Measurements from ENCODE around the gene CWC27. TPM values are rescaled to one million over a fixed set of nuclear protein-coding genes. Genes with fewer than 3 reads are reported as not detected.

CWC27 gene
- total RNA-seq, 1 donor from 2014 or later: 33.4 TPM

GRCh38 chr5:65066387-65067146 lies 297.8 kb downstream of the CWC27 start:
- no peak for TF ChIP-seq CTCF (IDR thresholded peaks at IDR 0.05; ENCODE audit: unreplicated experiment)
- DNase-seq (ENCODE audit: low spot score, unreplicated experiment): no peak
- Mint-ChIP-seq H3K27me3 (no peaks in the 10 kb centered on the region), H3K36me3 (ENCODE audit: insufficient read depth) (no peaks in the 10 kb centered on the region), H3K27ac (no peak overlapping the region), H3K4me3 (ENCODE audit: low read depth) (no peak overlapping the region), H3K9me3 (ENCODE audit: low read depth) (no peaks in the 10 kb centered on the region), H3K4me1 (ENCODE audit: low read depth) (no peaks in the 10 kb centered on the region)

GRCh38 chr5:65067147-65067506 lies 298.4 kb downstream of the CWC27 start:
- Mint-ChIP-seq H3K4me3 (ENCODE audit: low read depth) (no peak overlapping the region), H3K4me1 (ENCODE audit: low read depth) (no peaks in the 10 kb centered on the region), H3K27ac (no peak overlapping the region), H3K36me3 (ENCODE audit: insufficient read depth) (no peaks in the 10 kb centered on the region), H3K9me3 (ENCODE audit: low read depth) (no peaks in the 10 kb centered on the region), H3K27me3 (no peaks in the 10 kb centered on the region)
- DNase-seq (ENCODE audit: low spot score, unreplicated experiment): no peak
- no peak for TF ChIP-seq CTCF (IDR thresholded peaks at IDR 0.05; ENCODE audit: unreplicated experiment)

Other genes starting within 250 kb of the CWC27 start
- 0.51 TPM in 1 of 2 replicates, not detected in the other for gene SHISAL2B, start 78.4 kb upstream of the CWC27 start, total RNA-seq
- 25.8 and 26.5 TPM in 2 replicates for gene SREK1IP1, start 239 bp upstream of the CWC27 start, total RNA-seq